Measurements from ENCODE around the gene SLC30A9.

The SLC30A9 gene

GRCh38 chr4:41990365-41991111 lies at the start of gene SLC30A9:
Gene SLC30A9 (plus strand): TSS chr4:41990530. CDS start chr4:41990652, 122 bp downstream.
- DNase-seq (ENCODE audit: low read depth) = peak; percentile 74

- no peak for DNase-seq (ENCODE audit: low read depth)
These were observed 49.5 kb upstream of the SLC30A9 start for GRCh38 chr4:41940834-41941233.

GRCh38 chr4:41943506-41943905 lies 46.8 kb upstream of the SLC30A9 start:
- no peak for DNase-seq (ENCODE audit: low read depth)

- DNase-seq (ENCODE audit: low read depth) = no peak
These were observed 46.2 kb upstream of the SLC30A9 start for GRCh38 chr4:41944089-41944488.

- no peak for DNase-seq (ENCODE audit: low read depth)
These were observed 40.8 kb upstream of the SLC30A9 start for GRCh38 chr4:41949531-41949930.

GRCh38 chr4:41957634-41958033 lies 32.7 kb upstream of the SLC30A9 start:
- no peak for DNase-seq (ENCODE audit: low read depth)

- no peak for DNase-seq (ENCODE audit: low read depth)
These were observed 27.2 kb upstream of the SLC30A9 start for GRCh38 chr4:41963105-41963504.

GRCh38 chr4:41964401-41964800 lies 25.9 kb upstream of the SLC30A9 start:
- no peak for DNase-seq (ENCODE audit: low read depth)

GRCh38 chr4:41967392-41967791 lies 22.9 kb upstream of the SLC30A9 start:
- no peak for DNase-seq (ENCODE audit: low read depth)

- no peak for DNase-seq (ENCODE audit: low read depth)
These were observed 20.7 kb upstream of the SLC30A9 start for GRCh38 chr4:41969671-41970070.

GRCh38 chr4:41975341-41975740 lies 15.0 kb upstream of the SLC30A9 start:
- no peak for DNase-seq (ENCODE audit: low read depth)

- DNase-seq (ENCODE audit: low read depth) = no peak
These were observed 13.4 kb upstream of the SLC30A9 start for GRCh38 chr4:41976775-41977516.

- DNase-seq (ENCODE audit: low read depth) = peak; percentile 29
These were observed 12.6 kb upstream of the SLC30A9 start for GRCh38 chr4:41977709-41978108.

GRCh38 chr4:41981456-41981855 lies 8.9 kb upstream of the SLC30A9 start, which contains the start of gene DCAF4L1:
Gene DCAF4L1 (plus strand): TSS chr4:41981756. CDS start chr4:41981793, 37 bp downstream.
- no peak for DNase-seq (ENCODE audit: low read depth)

GRCh38 chr4:41982716-41983115 lies 7.6 kb upstream of the SLC30A9 start:
- no peak for DNase-seq (ENCODE audit: low read depth)

GRCh38 chr4:41985151-41985550 lies 5.2 kb upstream of the SLC30A9 start:
- DNase-seq (ENCODE audit: low read depth) = no peak

GRCh38 chr4:41989994-41990364 lies 351 bp upstream of the SLC30A9 start:
- DNase-seq (ENCODE audit: low read depth) = no peak

- no peak for DNase-seq (ENCODE audit: low read depth)
These were observed 1.8 kb downstream of the SLC30A9 start for GRCh38 chr4:41991916-41992767.

- no peak for DNase-seq (ENCODE audit: low read depth)
These were observed 2.9 kb downstream of the SLC30A9 start for GRCh38 chr4:41992967-41993857.

- no peak for DNase-seq (ENCODE audit: low read depth)
These were observed 4.2 kb downstream of the SLC30A9 start for GRCh38 chr4:41994461-41994985.

GRCh38 chr4:41998019-41998418 lies 7.7 kb downstream of the SLC30A9 start:
- DNase-seq (ENCODE audit: low read depth) = no peak
